Loucy (cell line): Measurements from ENCODE around the gene STAT4.

Source experiments
- EZH2phosphoT487 ChIP-seq: fragments of 200-600 bp; IDR thresholded peaks from 2 replicates; pipeline ENCODE4 v1.6.1; 2018; ENCODE audit warnings: antibody characterized with exemption, mild to moderate bottlenecking, moderate library complexity, borderline replicate concordance
- TF ChIP-seq, protein P1 (sequence below): fragments of 200-600 bp; sonication (generic); conservative IDR thresholded peaks from 2 replicates; pipeline ENCODE4 v1.5.1; 2014; ENCODE audit warnings: mild to moderate bottlenecking, antibody characterized with exemption, low read length

DNA sequence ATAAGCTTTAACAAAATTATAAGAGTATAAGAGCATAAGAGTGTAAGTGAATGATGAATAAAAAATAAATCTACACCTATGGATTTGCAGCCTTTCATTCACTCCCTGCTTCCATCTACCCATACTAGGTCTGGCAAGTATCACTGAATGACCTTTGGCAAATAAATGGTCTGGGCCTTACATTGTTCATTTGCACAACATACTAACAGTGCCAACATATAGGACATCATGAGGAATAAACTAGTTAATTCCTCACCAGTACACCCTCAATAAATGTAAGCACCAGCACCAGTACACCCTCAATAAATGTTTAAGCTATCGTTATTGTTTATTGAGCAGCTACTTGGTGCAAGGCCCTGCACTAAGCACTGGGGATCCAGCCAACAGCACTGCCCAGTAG is 163.7 kb downstream of the STAT4 start:
- TF ChIP-seq, protein P1, sequence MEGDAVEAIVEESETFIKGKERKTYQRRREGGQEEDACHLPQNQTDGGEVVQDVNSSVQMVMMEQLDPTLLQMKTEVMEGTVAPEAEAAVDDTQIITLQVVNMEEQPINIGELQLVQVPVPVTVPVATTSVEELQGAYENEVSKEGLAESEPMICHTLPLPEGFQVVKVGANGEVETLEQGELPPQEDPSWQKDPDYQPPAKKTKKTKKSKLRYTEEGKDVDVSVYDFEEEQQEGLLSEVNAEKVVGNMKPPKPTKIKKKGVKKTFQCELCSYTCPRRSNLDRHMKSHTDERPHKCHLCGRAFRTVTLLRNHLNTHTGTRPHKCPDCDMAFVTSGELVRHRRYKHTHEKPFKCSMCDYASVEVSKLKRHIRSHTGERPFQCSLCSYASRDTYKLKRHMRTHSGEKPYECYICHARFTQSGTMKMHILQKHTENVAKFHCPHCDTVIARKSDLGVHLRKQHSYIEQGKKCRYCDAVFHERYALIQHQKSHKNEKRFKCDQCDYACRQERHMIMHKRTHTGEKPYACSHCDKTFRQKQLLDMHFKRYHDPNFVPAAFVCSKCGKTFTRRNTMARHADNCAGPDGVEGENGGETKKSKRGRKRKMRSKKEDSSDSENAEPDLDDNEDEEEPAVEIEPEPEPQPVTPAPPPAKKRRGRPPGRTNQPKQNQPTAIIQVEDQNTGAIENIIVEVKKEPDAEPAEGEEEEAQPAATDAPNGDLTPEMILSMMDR = no peak
- no peak for TF ChIP-seq EZH2phosphoT487
